Prostate gland (tissue), 2 donors: Measurements from ENCODE around the gene SMIM12.

ENCODE experiments used
- CTCF ChIP-seq, 4 experiments: fragments of 200-600 bp in 2 of 4; fragments of 450-650 bp in 2 of 4; sonication (generic) in 2 of 4; IDR thresholded peaks; 1 replicate in 3 of 4; 2 replicates in 1 of 4; pipeline ENCODE4 v1.5.1; 2016 to 2019; ENCODE audit warnings: antibody characterized with exemption in 4 of 4, mild to moderate bottlenecking in 2 of 4, moderate library complexity in 2 of 4
- POLR2AphosphoS5 ChIP-seq: sonication (generic); formaldehyde crosslinking; IDR thresholded peaks from one replicate; pipeline ENCODE4 v1.6.1; 2017; ENCODE audit warnings: antibody characterized with exemption

GRCh38 chr1:34806396-34806795, 53.2 kb downstream of the SMIM12 start:
- no peak for TF ChIP-seq POLR2AphosphoS5
- TF ChIP-seq CTCF (IDR thresholded peaks at IDR 0.05): no peak
